Neural cell (in vitro differentiated cells): Measurements from ENCODE around the gene ZNF618. TPM values are rescaled to one million over a fixed set of nuclear protein-coding genes. Genes with fewer than 3 reads are reported as not detected.

Experiments
- H2AFZ ChIP-seq: fragments of 200-600, 300-800 bp; sonication (generic), shearing (Covaris generic); 2 replicates; pipeline ENCODE4 v1.6.0; 2014; ENCODE audit warnings: low read depth, mild to moderate bottlenecking, antibody characterized with exemption, low read length, moderate library complexity
- H3F3A ChIP-seq: fragments of 200-600 bp; shearing (Covaris generic); 2 replicates; pipeline ENCODE4 v1.6.1; 2016; ENCODE audit warnings: mild to moderate bottlenecking, moderate library complexity, mixed read lengths, antibody characterized with exemption, low read length; ENCODE audit not compliant: insufficient read depth, poor library complexity, severe bottlenecking
- H3K27ac ChIP-seq: fragments of 200-600, 300-800 bp; sonication (generic), shearing (Covaris generic); 2 replicates; pipeline ENCODE4 v1.5.1; 2014; ENCODE audit warnings: mild to moderate bottlenecking, low read length, moderate library complexity
- H3K27me3 ChIP-seq: fragments of 300-800, 200-600 bp; sonication (generic), shearing (Covaris generic); 2 replicates; pipeline ENCODE4 v1.6.0; 2014; ENCODE audit warnings: mild to moderate bottlenecking, low read depth, low read length, moderate library complexity; ENCODE audit not compliant: insufficient read depth
- H3K36me3 ChIP-seq: fragments of 300-800, 200-600 bp; sonication (generic), shearing (Covaris generic); 2 replicates; pipeline ENCODE4 v1.5.1; 2014; ENCODE audit warnings: mild to moderate bottlenecking, antibody characterized with exemption, low read length, moderate library complexity; ENCODE audit not compliant: insufficient read depth
- H3K4me2 ChIP-seq: fragments of 300-800, 200-600 bp; sonication (generic), shearing (Covaris generic); 2 replicates; pipeline ENCODE4 v1.6.0; 2014; ENCODE audit warnings: mild to moderate bottlenecking, low read length
- H3K4me3 ChIP-seq: fragments of 300-800, 200-600 bp; sonication (generic), shearing (Covaris generic); 2 replicates; pipeline ENCODE4 v1.5.1; 2014; ENCODE audit warnings: mild to moderate bottlenecking, low read length, moderate library complexity
- H3K79me2 ChIP-seq: fragments of 200-600 bp; shearing (Covaris generic); replicated peaks from 2 replicates; pipeline ENCODE4 v1.6.0; 2014; ENCODE audit warnings: mild to moderate bottlenecking, low read length, moderate library complexity; ENCODE audit not compliant: insufficient read depth
- H3K9ac ChIP-seq: fragments of 300-800, 200-600 bp; sonication (generic), shearing (Covaris generic); 2 replicates; pipeline ENCODE4 v1.6.1; 2016; ENCODE audit warnings: mild to moderate bottlenecking, low read length, mixed read lengths
- H3K9me2 ChIP-seq: fragments of 200-600 bp; shearing (Covaris generic); 2 replicates; pipeline ENCODE4 v1.6.1; 2016; ENCODE audit warnings: mild to moderate bottlenecking, low read length, mixed read lengths; ENCODE audit not compliant: insufficient read depth
- H3K9me3 ChIP-seq: fragments of 200-600, 300-800 bp; sonication (generic), shearing (Covaris generic); 2 replicates; pipeline ENCODE4 v1.6.1; 2016; ENCODE audit warnings: mild to moderate bottlenecking, mixed run types, low read length, moderate library complexity, mixed read lengths
- H4K20me1 ChIP-seq: fragments of 200-600 bp; shearing (Covaris generic); 2 replicates; pipeline ENCODE4 v1.6.1; 2016; ENCODE audit warnings: mild to moderate bottlenecking, mixed run types; ENCODE audit not compliant: insufficient read depth
- CTCF ChIP-seq: fragments of 450-650 bp; IDR thresholded peaks from 2 replicates; pipeline ENCODE4 v1.5.1; 2014; ENCODE audit warnings: antibody characterized with exemption, mild to moderate bottlenecking, moderate library complexity; ENCODE audit not compliant: poor library complexity, severe bottlenecking
- EP300 ChIP-seq: fragments of 450-650 bp; conservative IDR thresholded peaks from 2 replicates; pipeline ENCODE4 v1.6.1; 2014; ENCODE audit warnings: antibody characterized with exemption, mild to moderate bottlenecking, moderate library complexity; ENCODE audit not compliant: poor library complexity, severe bottlenecking
- EZH2 ChIP-seq: fragments of 200-600, 300-800 bp; shearing (Covaris generic), sonication (generic); IDR thresholded peaks from 2 replicates; pipeline ENCODE4 v1.6.1; 2014; ENCODE audit warnings: antibody characterized with exemption, low read length, borderline replicate concordance, mild to moderate bottlenecking; ENCODE audit not compliant: insufficient read depth, poor library complexity, severe bottlenecking
- MXI1 ChIP-seq: fragments of 450-650 bp; conservative IDR thresholded peaks from 2 replicates; pipeline ENCODE4 v1.6.1; 2014; ENCODE audit warnings: antibody characterized with exemption, mild to moderate bottlenecking; ENCODE audit not compliant: poor library complexity, severe bottlenecking
- POLR2AphosphoS5 ChIP-seq: IDR thresholded peaks from 2 replicates; pipeline ENCODE4 v1.6.1; 2012
- RAD21 ChIP-seq: fragments of 450-650 bp; conservative IDR thresholded peaks from 2 replicates; pipeline ENCODE4 v1.6.1; 2014; ENCODE audit warnings: antibody characterized with exemption, mild to moderate bottlenecking, moderate library complexity
- REST ChIP-seq: IDR thresholded peaks from 2 replicates; pipeline ENCODE4 v1.6.1; 2012; ENCODE audit warnings: borderline replicate concordance
- SMC3 ChIP-seq: fragments of 450-650 bp; conservative IDR thresholded peaks from 2 replicates; pipeline ENCODE4 v1.6.1; 2014; ENCODE audit warnings: antibody characterized with exemption, mild to moderate bottlenecking, moderate library complexity; ENCODE audit not compliant: poor library complexity
- TAF1 ChIP-seq: IDR thresholded peaks from 2 replicates; pipeline ENCODE4 v1.6.1; 2012; ENCODE audit warnings: low read depth
- polyA plus RNA-seq: library from polyadenylated mRNA; depleted of rRNA; stranded (reverse); fragments of >200 nt; gene quantifications from 2 replicates; pipeline ENCODE4 v1.2.3, GENCODE V29; 2014

The ZNF618 gene
- polyA plus RNA-seq, 1 donor from 2014 or later = 7.1 TPM

GRCh38 chr9:114076237-114077161, 200.4 kb downstream of the ZNF618 start:
- no peaks in the 10 kb centered on the region for H4K20me1 ChIP-seq
- no peaks in the 10 kb centered on the region for H3F3A ChIP-seq
- no peaks in the 10 kb centered on the region for H3K27me3 ChIP-seq
- no peak for TF ChIP-seq CTCF
- no peak overlapping the region for H2AFZ ChIP-seq
- no peaks in the 10 kb centered on the region for H3K9me3 ChIP-seq
- no peak overlapping the region for H3K4me2 ChIP-seq
- no peaks in the 10 kb centered on the region for H3K79me2 ChIP-seq
- H3K9ac ChIP-seq = no peak overlapping the region
- H3K27ac ChIP-seq = no peak overlapping the region
- no peak overlapping the region for H3K4me3 ChIP-seq
- H3K36me3 ChIP-seq = no peaks in the 10 kb centered on the region
- H3K9me2 ChIP-seq = no peaks in the 10 kb centered on the region

- Histone ChIP-seq H3K27ac (no peak overlapping the region), H3K9me2 (no peaks in the 10 kb centered on the region), H3F3A (no peaks in the 10 kb centered on the region), H3K4me3 (no peak overlapping the region), H3K9me3 (no peaks in the 10 kb centered on the region), H3K36me3 (no peaks in the 10 kb centered on the region), H3K27me3 (no peaks in the 10 kb centered on the region), H3K4me2 (no peak overlapping the region), H2AFZ (no peak overlapping the region), H3K79me2 (no peaks in the 10 kb centered on the region), H4K20me1 (no peaks in the 10 kb centered on the region), H3K9ac (no peak overlapping the region)
- no peak for TF ChIP-seq RAD21
- no peak for TF ChIP-seq MXI1
Observed at GRCh38 chr9:114077162-114077837, 201.2 kb downstream of the ZNF618 start.

- Histone ChIP-seq H3K79me2 (no peaks in the 10 kb centered on the region), H3K9me2 (no peaks in the 10 kb centered on the region), H3F3A (no peaks in the 10 kb centered on the region), H3K4me2 (no peak within 1 kb of the TSS), H2AFZ (no peak within 1 kb of the TSS), H3K27ac (no peak within 1 kb of the TSS), H3K4me3 (no peak within 1 kb of the TSS), H3K9me3 (no peaks in the 10 kb centered on the region), H4K20me1 (no peaks in the 10 kb centered on the region), H3K9ac (no peak within 1 kb of the TSS), H3K27me3 (no peaks in the 10 kb centered on the region), H3K36me3 (no peaks in the 10 kb centered on the region)
- TF ChIP-seq POLR2AphosphoS5 = no peak
- TF ChIP-seq SMC3 = no peak
- TF ChIP-seq MXI1 = no peak
- TF ChIP-seq EZH2 = no peak
- TF ChIP-seq CTCF = no peak
- TF ChIP-seq TAF1 = no peak
- TF ChIP-seq EP300 = no peak
- TF ChIP-seq REST = no peak
- no peak for TF ChIP-seq RAD21
Observed at GRCh38 chr9:114078021-114078780, 202.1 kb downstream of the ZNF618 start, which contains the start of gene AMBP. Gene AMBP, minus strand, starts transcription at chr9:114078300. Its CDS starts 91 bp downstream, at chr9:114078209.
